H54 (cell line): Measurements from ENCODE around the gene CREB3L2.
"Not testable (repeated sequence)": the region's sequence is repeated elsewhere in the genome, so short reads cannot be mapped to it uniquely, and the experiment has no call there.

Source experiments
- DNase-seq: peaks from one replicate; pipeline ENCODE4 v3.0.0; 2011; ENCODE audit warnings: low spot score, mixed read lengths; ENCODE audit not compliant: insufficient read length
- FAIRE-seq: peaks from 3 replicates; lab custom pipeline; 2011; peaks lifted over from hg19 to GRCh38; lab: Jason Lieb, UNC
- POLR2A ChIP-seq: IDR thresholded peaks from 2 replicates; pipeline ENCODE4 v1.6.1; 2011; ENCODE audit warnings: low read depth, mild to moderate bottlenecking, low read length

Gene CREB3L2

DNA sequence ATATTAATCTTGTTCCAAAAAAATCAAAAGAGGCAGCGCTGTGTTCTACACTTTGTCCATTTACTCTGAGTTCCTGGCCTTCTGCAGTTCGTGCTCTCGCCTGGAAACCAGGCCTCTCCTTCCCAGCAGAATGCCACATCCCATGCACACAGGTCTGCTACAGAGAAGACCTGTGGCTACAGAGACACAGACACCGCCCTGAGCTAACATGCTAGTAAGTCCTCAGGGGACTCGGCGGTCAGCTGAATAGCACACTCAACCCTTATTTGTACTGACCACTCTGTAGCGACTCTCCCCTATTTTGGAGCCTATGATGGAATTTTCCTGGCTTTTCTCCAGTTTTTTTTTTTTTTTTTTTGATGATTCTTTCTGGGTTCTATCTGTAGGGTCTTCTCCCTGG is 12.8 kb downstream of the CREB3L2 start:
- TF ChIP-seq POLR2A: no peak
- no peak for FAIRE-seq
- no peak for DNase-seq

DNA sequence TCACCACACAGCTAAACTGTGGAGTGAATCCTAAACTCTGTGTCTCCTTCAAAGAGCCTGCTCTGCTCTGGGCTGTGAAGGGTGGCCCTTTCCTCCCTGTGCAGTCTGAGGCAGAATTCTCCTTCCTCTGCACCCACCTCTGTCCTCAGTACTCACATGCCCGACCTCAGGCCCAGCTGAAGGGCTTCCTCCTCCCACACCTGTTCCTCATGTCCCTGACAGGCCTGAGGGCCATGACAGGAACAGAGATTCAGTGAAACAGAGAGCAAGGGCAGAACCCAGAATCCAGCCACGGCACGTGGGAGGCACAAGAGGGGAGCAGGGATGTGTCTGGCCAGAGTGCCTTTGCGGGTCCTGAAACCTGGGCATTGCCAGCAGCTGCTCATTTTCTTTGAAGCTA is 13.9 kb downstream of the CREB3L2 start:
- TF ChIP-seq POLR2A: no peak
- FAIRE-seq (no peak), DNase-seq (no peak)

GRCh38 chr7:137987563-137987962 is 14.3 kb downstream of the CREB3L2 start:
- DNase-seq (no peak), FAIRE-seq (no peak)
- TF ChIP-seq POLR2A: no peak

DNA sequence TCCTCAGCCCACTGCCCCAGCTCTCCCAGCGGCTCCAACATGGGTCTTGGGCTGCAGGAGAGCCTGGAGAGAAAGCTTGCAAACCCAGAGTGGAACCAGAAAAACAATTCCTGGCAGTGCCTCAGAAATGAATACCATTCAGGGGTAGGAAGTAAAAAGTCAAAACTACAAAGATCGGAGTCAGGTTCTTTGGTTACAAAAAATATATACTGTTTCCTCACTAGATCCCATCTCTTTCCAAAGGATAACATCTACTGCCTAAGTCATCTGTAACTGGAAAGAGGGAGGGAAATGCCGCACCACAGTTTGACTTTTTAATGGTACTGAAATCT is 14.9 kb downstream of the CREB3L2 start:
- FAIRE-seq: no peak
- TF ChIP-seq POLR2A: no peak

DNA sequence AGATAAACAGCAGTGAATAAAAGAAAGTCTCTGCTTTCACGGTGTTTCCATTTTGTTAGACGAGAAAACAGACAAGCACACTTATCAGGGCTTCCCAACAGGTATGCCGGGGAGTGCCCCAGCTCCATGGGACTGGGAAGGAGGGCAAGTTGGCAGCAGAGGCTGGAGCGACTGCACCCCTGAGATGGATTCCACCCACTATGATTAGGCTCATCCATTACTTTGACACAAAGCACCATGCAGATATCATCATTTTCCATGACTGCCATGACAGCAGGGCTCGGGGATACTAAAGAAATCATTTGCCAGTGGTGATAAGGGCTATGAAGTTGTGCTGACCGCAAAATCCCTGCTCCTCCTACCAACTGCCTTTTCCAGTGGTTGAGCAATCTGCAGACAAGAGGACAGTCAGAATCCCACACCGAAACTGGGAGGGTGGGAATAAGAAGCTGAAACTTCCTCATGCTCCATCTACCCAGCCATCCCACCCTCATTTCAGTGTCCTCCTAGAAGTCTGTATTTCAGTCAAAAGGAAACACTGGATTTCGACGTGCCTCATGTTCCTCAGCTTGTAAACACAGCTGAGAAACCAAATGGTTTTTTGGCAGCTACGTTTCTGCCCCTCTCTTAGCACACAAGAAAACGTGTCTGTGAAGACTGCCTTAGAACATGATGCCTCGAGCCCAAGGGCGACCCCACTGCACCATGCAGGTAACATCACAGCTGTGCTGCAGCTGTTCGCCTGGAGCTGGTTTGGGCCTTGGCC is 15.5 kb downstream of the CREB3L2 start:
- TF ChIP-seq POLR2A: no peak
- FAIRE-seq (no peak), DNase-seq (no peak)

More for the DNA sequence above, 14.9 kb downstream of the CREB3L2 start:
- no peak for DNase-seq

- FAIRE-seq: no peak
- no peak for DNase-seq
- TF ChIP-seq POLR2A: no peak
These were observed 16.0 kb downstream of the CREB3L2 start for GRCh38 chr7:137985897-137986251.

GRCh38 chr7:137985253-137985896 is 16.5 kb downstream of the CREB3L2 start:
- no peak for TF ChIP-seq POLR2A
- no peak for DNase-seq
- no peak for FAIRE-seq

GRCh38 chr7:137984181-137985041 is 17.5 kb downstream of the CREB3L2 start:
- DNase-seq: no peak
- no peak for FAIRE-seq
- no peak for TF ChIP-seq POLR2A

DNA sequence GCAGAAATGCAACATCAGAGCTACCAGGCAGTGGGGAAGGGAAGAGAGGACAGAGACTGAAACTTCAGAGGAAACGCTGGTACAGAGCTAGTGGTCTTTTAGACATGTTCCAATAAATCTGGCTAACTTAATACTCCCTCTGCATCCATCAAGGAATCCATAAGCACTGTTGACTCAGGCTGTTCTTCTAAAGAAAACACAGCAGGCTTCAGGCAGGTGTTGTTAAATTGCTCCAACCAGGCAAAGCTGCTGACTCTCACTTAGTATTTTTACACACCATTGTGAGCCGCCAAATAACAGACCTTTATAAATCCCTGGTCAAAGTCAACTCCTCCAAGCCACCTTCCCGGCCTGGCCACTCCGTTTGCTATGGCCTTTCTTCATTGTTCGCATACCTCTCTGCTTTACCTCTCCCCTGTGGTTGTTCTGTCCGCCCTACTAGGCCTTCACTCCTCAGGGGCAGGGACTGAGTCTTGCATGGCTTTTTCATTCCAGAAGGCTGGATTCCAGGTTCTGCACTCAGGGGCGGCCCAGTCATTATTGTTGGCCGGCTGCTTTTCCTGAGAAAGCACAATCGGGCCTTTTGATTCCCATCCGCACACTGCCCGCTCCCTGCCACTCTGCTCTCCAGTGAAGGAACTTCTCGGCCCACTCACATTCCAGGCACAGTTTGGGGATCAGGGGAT is 18.4 kb downstream of the CREB3L2 start:
- FAIRE-seq (no peak), DNase-seq (no peak)
- TF ChIP-seq POLR2A: no peak

DNA sequence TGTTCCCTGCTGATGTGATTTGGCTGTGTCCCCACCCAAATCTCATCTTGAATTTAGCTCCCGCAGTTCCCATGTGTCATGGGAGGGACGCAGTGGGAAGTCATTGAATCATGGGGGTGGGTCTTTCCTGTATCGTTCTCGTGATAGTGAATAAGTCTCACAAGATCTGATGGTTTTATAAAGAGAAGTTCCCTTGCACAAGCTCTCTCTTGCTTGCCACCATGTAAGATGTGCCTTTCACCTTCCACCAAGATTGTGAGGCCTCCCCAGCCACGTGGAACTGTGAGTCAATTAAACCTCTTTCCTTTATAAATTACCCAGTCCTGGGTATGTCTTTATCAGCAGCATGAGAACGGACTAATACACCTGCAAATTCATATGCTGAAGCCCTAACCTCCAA is 19.5 kb downstream of the CREB3L2 start:
- DNase-seq, FAIRE-seq: not testable (repeated sequence)

DNA sequence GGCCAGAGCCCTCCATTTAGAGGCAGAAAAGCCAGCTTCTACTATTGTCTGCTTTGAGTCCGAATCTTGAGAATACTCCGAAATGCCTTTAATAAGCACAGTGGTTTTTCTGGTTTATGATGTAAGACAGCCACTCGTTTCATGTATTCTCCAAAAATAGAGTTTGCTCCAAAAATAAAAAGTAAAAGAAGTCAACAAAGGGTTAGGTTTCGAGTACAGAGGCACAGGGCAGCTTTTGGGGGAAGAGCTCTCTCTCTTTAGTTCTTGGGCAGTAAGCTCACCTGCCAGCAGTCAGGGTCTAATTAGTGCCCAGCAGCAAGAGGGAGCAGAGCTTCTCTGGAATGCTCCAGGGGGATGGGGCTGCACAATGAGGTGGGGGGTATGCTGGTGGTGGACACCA is 20.2 kb downstream of the CREB3L2 start:
- no peak for TF ChIP-seq POLR2A
- FAIRE-seq (no peak), DNase-seq (no peak)

DNA sequence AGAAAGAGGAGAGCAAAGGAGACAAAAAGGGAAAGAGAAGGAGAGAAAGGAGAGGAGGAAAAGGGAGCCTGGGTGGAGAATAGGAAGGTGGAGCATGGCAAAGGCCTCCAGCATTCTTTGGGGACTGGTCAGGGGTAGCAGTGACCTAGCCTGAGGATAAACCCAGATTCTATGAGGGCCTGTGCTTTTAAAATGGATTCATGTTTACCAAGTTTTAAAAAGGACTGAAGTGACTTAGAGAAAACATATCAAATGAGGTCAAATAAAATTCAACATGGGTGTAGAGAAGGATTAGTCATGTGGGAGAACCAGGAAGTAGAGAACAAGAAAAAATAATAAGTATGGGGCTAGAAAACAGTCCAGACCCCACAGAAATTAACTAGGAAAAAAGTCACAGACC is 20.7 kb downstream of the CREB3L2 start:
- no peak for TF ChIP-seq POLR2A
- FAIRE-seq (no peak), DNase-seq (no peak)

DNA sequence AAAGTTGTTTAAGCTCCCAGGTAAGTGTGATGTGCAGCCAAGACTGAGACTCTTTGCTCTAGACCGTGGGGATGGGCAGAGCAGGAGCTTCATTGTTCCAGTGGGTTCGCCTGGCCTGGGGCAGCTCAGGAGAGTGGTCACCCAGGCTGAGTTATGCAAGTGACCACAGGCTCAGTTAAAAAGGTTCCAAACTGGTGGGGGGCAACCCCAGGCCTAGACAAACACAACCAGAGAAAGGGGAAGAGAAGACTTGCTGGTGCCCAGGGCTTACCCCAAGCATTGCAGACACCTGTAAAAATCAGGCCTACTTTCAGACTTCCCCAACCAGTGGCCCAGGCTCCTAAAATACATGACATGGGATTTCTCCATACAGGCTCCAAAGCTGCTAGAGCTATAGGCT is 21.6 kb downstream of the CREB3L2 start:
- FAIRE-seq (no peak), DNase-seq (no peak)
- TF ChIP-seq POLR2A: no peak
